CD4-positive, alpha-beta memory T cell (primary cell): ENCODE data around the gene PTPA. TPM values are rescaled to one million over a fixed set of nuclear protein-coding genes. Genes with fewer than 3 reads are reported as not detected.

ENCODE experiments used
- CTCF ChIA-PET: fragments of 350-600 bp; sonication (Branson Sonifier 250); formaldehyde crosslinking; loops from one replicate; lab custom pipeline; 2021; ENCODE audit warnings: inconsistent platforms; ENCODE audit not compliant: partially characterized antibody; lab: Charles Lee
- POLR2A ChIA-PET: fragments of 350-600 bp; sonication (Branson Sonifier 250); formaldehyde crosslinking; loops from one replicate; lab custom pipeline; 2021; ENCODE audit not compliant: partially characterized antibody; lab: Charles Lee
- DNase-seq, 5 donors: peaks; one replicate each; pipeline versions ENCODE4 v3.0.0 to v3.0.0-alpha.2; 2020 to 2022; ENCODE audit warnings: mixed read lengths in 1 of 5
- H3K27ac ChIP-seq: one replicate; pipeline ENCODE4 v1.7.0; 2013; ENCODE audit warnings: low read depth, low read length
- H3K27me3 ChIP-seq: 2 replicates; pipeline ENCODE4 v1.7.0; 2013; ENCODE audit warnings: mild to moderate bottlenecking, low read length, moderate library complexity; ENCODE audit not compliant: insufficient read depth
- H3K36me3 ChIP-seq: 2 replicates; pipeline ENCODE4 v1.7.0; 2013; ENCODE audit warnings: mild to moderate bottlenecking, low read length, moderate library complexity; ENCODE audit not compliant: insufficient read depth
- H3K4me1 ChIP-seq: 2 replicates; pipeline ENCODE4 v1.7.0; 2013; ENCODE audit warnings: mild to moderate bottlenecking, low read length, moderate library complexity; ENCODE audit not compliant: insufficient read depth
- H3K4me3 ChIP-seq, 2 donors: one replicate each; pipeline ENCODE4 v1.7.0; 2013; ENCODE audit warnings: low read length in 2 of 2, mild to moderate bottlenecking in 1 of 2
- H3K9me3 ChIP-seq, 2 donors: one replicate each; pipeline ENCODE4 v1.7.0; 2013; ENCODE audit warnings: low read length in 2 of 2, control low read depth in 1 of 2; ENCODE audit not compliant: control insufficient read depth in 1 of 2
- H3K27ac Mint-ChIP-seq, 7 donors: one replicate each; pipeline ENCODE4 v1.8.0; 2020 to 2021; ENCODE audit warnings: mixed read lengths in 7 of 7, mild to moderate bottlenecking in 6 of 7, inconsistent platforms in 3 of 7, moderate library complexity in 3 of 7
- H3K27me3 Mint-ChIP-seq, 2 donors: one replicate each; pipeline ENCODE4 v1.8.0; 2020 to 2021; ENCODE audit warnings: mixed read lengths in 2 of 2
- H3K36me3 Mint-ChIP-seq, 2 donors: one replicate each; pipeline ENCODE4 v1.8.0; 2020 to 2021; ENCODE audit warnings: mixed read lengths in 2 of 2, inconsistent platforms in 1 of 2, mild to moderate bottlenecking in 1 of 2
- H3K4me1 Mint-ChIP-seq, 4 donors: one replicate each; pipeline ENCODE4 v1.8.0; 2020 to 2021; ENCODE audit warnings: mixed read lengths in 4 of 4, mild to moderate bottlenecking in 1 of 4
- H3K4me3 Mint-ChIP-seq, 8 donors: one replicate each; pipeline ENCODE4 v1.8.0; 2020 to 2021; ENCODE audit warnings: mixed read lengths in 8 of 8, mild to moderate bottlenecking in 7 of 8, moderate library complexity in 6 of 8, inconsistent platforms in 3 of 8
- H3K9me3 Mint-ChIP-seq, 8 donors: one replicate each; pipeline ENCODE4 v1.8.0; 2020 to 2021; ENCODE audit warnings: mixed read lengths in 8 of 8, mild to moderate bottlenecking in 5 of 8, inconsistent platforms in 3 of 8, moderate library complexity in 1 of 8
- intact Hi-C: fragments of 100-400 bp; cut with micrococcal nuclease; formaldehyde crosslinking; loops from one replicate; pipeline ENCODE4 v1.15.1; 2023
- polyA plus RNA-seq, 2 donors: library from polyadenylated mRNA; unstranded; fragments of 300-500 nt; fragmentation: Illumina TruSeq; gene quantifications; one replicate each; pipeline ENCODE4 v1.2.3, GENCODE V29; 2021
- total RNA-seq, 2 experiments: library from RNA; stranded (reverse); gene quantifications; one replicate each; pipeline ENCODE4 v1.2.3, GENCODE V29; 2021

The PTPA gene
- total and polyA plus RNA-seq, 4 experiments from 2014 or later: 10.8 to 51.3 (median 31.5) TPM

- ChIA-PET CTCF (interaction anchor here (1.0 to 2.3 kb wide), 13 partner anchors 10 to 561 kb away, joined by 3 to 21 read pairs (median 6); partner anchors contain the start of gene NTMT1), POLR2A (interaction anchor here (0.8 to 6.1 kb wide), 34 partner anchors 9 to 464 kb away, joined by 3 to 85 read pairs (median 6); partner anchors contain the start of genes ASB6, CRAT, DOLPP1 and NTMT1)
- Histone ChIP-seq H3K4me1 (peaks cover 28% of the 10 kb centered on the region), H3K36me3 (no peaks in the 10 kb centered on the region), H3K27me3 (peaks cover 3% of the 10 kb centered on the region), H3K4me3 (peak overlapping the region in 1 of 2 donors; percentile 59), H3K9me3 (no peaks in the 10 kb centered on the region), H3K27ac (no peak overlapping the region)
- intact Hi-C loops: loop anchor here (5.0 to 10.0 kb wide), 2 partner anchors 160 to 207 kb away; no protein-coding TSS in a partner anchor
- no peak for DNase-seq
- Mint-ChIP-seq H3K4me3 (peak overlapping the region in 2 of 8 donors; percentile 90 to 93), H3K4me1 (peaks cover 6 to 16% (median 9%) of the 10 kb centered on the region in 4 donors), H3K27ac (peak overlapping the region in 1 of 7 donors; percentile 88), H3K36me3 (peaks cover 0 to 2% of the 10 kb centered on the region in 2 donors), H3K9me3 (peaks cover 0 to 4% (median 0%) of the 10 kb centered on the region in 8 donors), H3K27me3 (peaks cover 0 to 2% of the 10 kb centered on the region in 2 donors)
These were observed 66.2 kb downstream of the PTPA start for GRCh38 chr9:129177443-129177790.

DNA sequence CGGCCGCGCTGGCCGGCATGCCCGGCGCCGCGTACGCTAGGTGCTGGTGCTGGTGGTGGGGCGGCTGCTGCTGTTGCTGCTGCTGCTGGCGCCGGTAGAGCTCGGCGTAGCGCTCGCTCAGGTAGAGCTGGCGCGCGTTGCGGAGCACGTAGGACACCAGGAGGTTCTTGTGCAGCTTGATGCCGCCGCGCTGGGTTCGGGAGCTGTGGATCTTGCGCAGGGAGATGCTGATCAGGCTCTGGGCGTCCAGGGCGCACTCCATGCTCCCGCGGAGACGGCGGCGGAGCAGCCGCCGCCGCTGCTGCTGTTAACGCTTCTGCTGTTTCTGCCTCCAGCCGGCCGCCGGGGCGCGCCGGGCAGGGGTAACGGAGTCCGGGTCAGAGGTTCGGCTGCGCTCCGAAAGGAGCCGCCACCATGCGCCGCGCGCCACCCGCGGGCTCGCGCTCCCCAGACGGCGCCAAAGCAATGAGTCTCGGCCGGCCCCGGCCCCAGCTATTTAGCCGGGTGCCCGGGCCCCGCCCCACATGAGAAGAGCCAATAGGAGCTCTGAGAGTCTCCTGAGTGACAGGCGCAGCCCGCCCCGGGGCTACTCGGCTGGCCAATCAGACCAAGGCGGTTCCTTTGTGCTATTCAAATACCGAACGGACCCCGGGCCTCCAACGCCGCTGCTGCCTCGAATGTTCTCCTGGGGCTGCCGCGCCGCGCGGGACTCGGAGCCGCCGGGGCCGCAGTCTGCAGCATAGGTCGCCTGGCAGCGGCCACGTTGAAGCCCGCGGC, 66.8 kb downstream of the PTPA start, which contains the start of gene IER5L:
IER5L (minus strand) TSS at position 471 of the 777 bp plus-strand sequence; CDS start at position 262, 209 bp downstream.
- peaks cover 6 to 16% (median 9%) of the 10 kb centered on the region in 4 donors for H3K4me1 Mint-ChIP-seq
- peak within 1 kb of the TSS; percentile 14 for H3K27ac ChIP-seq
- H3K9me3 ChIP-seq: no peaks in the 10 kb centered on the region
- H3K9me3 Mint-ChIP-seq: peaks cover 0 to 4% (median 0%) of the 10 kb centered on the region in 8 donors
- peaks cover 0 to 2% of the 10 kb centered on the region in 2 donors for H3K27me3 Mint-ChIP-seq
- peaks cover under 1% of the 10 kb centered on the region for H3K27me3 ChIP-seq
- H3K36me3 Mint-ChIP-seq: peaks cover 0 to 2% of the 10 kb centered on the region in 2 donors
- no peaks in the 10 kb centered on the region for H3K36me3 ChIP-seq
- intact Hi-C loops: loop anchor here (1.0 to 10.0 kb wide), 6 partner anchors 24 to 432 kb away; no protein-coding TSS in a partner anchor
- peaks cover 28% of the 10 kb centered on the region for H3K4me1 ChIP-seq
- peak within 1 kb of the TSS; percentile 47 to 59 for H3K4me3 ChIP-seq
- peak; percentile 91 to 93 (median 92) for DNase-seq
- POLR2A ChIA-PET: interaction anchor here (0.6 to 6.1 kb wide), 46 partner anchors 9 to 1017 kb away, joined by 3 to 85 read pairs (median 4); partner anchors contain the start of genes ASB6, C9orf50, CRAT and DOLPP1
- H3K4me3 Mint-ChIP-seq: peak within 1 kb of the TSS; percentile 89 to 93 (median 90)
- CTCF ChIA-PET: interaction anchor here (1.0 to 2.3 kb wide), 15 partner anchors 9 to 560 kb away, joined by 3 to 21 read pairs (median 5); partner anchors contain the start of gene NTMT1
- H3K27ac Mint-ChIP-seq: peak within 1 kb of the TSS in 4 of 7 donors; percentile 81 to 93 (median 88)

- Histone ChIP-seq H3K4me1 (peaks cover 26% of the 10 kb centered on the region), H3K36me3 (no peaks in the 10 kb centered on the region), H3K27me3 (no peaks in the 10 kb centered on the region), H3K27ac (no peak overlapping the region), H3K4me3 (peak overlapping the region in 1 of 2 donors; percentile 59), H3K9me3 (no peaks in the 10 kb centered on the region)
- DNase-seq: no peak
- POLR2A ChIA-PET: interaction anchor here (0.6 to 6.1 kb wide), 41 partner anchors 10 to 1018 kb away, joined by 3 to 85 read pairs (median 4); partner anchors contain the start of genes C9orf50, CRAT, DOLPP1 and NTMT1
- H3K9me3 Mint-ChIP-seq: peaks cover 0 to 4% (median 0%) of the 10 kb centered on the region in 8 donors
- H3K4me3 Mint-ChIP-seq: peak overlapping the region in 6 of 8 donors; percentile 13 to 61 (median 41)
- no peaks in the 10 kb centered on the region for H3K27me3 Mint-ChIP-seq
- peaks cover 0 to 2% of the 10 kb centered on the region in 2 donors for H3K36me3 Mint-ChIP-seq
- no peak overlapping the region for H3K27ac Mint-ChIP-seq
- CTCF ChIA-PET: interaction anchor here (1.0 to 2.3 kb wide), 15 partner anchors 8 to 559 kb away, joined by 3 to 21 read pairs (median 5); partner anchors contain the start of gene NTMT1
- H3K4me1 Mint-ChIP-seq: peaks cover 5 to 16% (median 7%) of the 10 kb centered on the region in 4 donors
- intact Hi-C loops: loop anchor here (1.0 to 10.0 kb wide), 6 partner anchors 24 to 432 kb away; no protein-coding TSS in a partner anchor
These were observed 67.6 kb downstream of the PTPA start for GRCh38 chr9:129178568-129179382.

DNA sequence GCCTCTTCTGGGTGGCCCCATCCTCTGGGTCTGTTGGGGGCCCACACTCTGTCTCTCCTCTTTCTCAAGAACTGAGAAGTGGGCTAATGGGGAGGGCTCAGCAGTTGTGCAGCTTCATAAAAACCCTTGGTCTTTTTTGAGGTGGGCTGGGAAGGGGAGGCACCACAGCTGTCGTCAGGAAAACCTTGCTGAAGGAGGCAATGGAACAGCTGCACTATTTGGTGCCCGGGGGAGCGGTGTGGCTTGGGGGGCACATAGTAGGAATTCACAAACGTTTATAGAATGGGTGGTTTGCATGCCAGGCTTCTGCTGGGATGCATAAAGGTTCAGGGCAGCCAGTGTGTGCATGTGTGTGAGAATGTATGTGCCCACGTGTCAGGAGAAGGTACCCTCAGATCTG, 70.0 kb downstream of the PTPA start:
- H3K27ac ChIP-seq: no peak overlapping the region
- H3K9me3 ChIP-seq: no peaks in the 10 kb centered on the region
- H3K4me1 Mint-ChIP-seq: peaks cover 7 to 16% (median 12%) of the 10 kb centered on the region in 4 donors
- CTCF ChIA-PET: interaction anchor here (0.5 to 3.8 kb wide), 6 partner anchors 33 to 1579 kb away, joined by 3 to 11 read pairs (median 3); no protein-coding TSS in a partner anchor
- no peak overlapping the region for H3K4me3 ChIP-seq
- peaks cover 13% of the 10 kb centered on the region for H3K4me1 ChIP-seq
- peaks cover 0 to 4% (median 0%) of the 10 kb centered on the region in 8 donors for H3K9me3 Mint-ChIP-seq
- no peak for DNase-seq
- H3K27me3 Mint-ChIP-seq: no peaks in the 10 kb centered on the region
- no peaks in the 10 kb centered on the region for H3K27me3 ChIP-seq
- H3K4me3 Mint-ChIP-seq: no peak overlapping the region
- no peaks in the 10 kb centered on the region for H3K36me3 ChIP-seq
- peaks cover 0 to 2% of the 10 kb centered on the region in 2 donors for H3K36me3 Mint-ChIP-seq
- intact Hi-C loops: no loop called here
- POLR2A ChIA-PET: interaction anchor here (1.3 kb wide), 1 partner anchor 55 kb away, joined by 3 read pairs; no protein-coding TSS in a partner anchor
- no peak overlapping the region for H3K27ac Mint-ChIP-seq

DNA sequence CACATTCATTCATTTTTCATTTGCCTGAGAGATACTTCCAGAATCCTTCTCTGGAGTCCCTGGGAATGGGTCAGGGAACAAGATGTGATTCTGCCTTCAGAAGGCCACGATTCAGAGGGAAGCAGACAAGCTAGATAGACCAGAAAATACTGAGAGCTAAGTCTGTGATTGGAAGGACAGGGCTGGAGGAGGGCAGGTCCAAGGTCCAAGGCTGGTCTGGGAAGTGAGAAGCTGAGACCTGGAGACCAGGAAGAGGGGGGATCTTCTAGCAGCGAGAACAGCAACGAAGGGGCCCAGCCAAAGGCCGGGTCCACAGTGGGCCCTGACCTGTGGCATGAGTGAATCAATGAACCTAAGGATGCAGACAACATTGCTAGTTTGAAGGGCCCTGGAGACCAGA, 70.9 kb downstream of the PTPA start:
- no peaks in the 10 kb centered on the region for H3K9me3 ChIP-seq
- no peak overlapping the region for H3K4me3 ChIP-seq
- no peaks in the 10 kb centered on the region for H3K27me3 Mint-ChIP-seq
- H3K27ac ChIP-seq: no peak overlapping the region
- H3K36me3 ChIP-seq: no peaks in the 10 kb centered on the region
- peaks cover 13% of the 10 kb centered on the region for H3K4me1 ChIP-seq
- H3K4me1 Mint-ChIP-seq: peaks cover 7 to 16% (median 11%) of the 10 kb centered on the region in 4 donors
- peak overlapping the region in 1 of 8 donors; percentile 33 for H3K4me3 Mint-ChIP-seq
- no peak for DNase-seq
- ChIA-PET CTCF (interaction anchor here (3.6 to 3.8 kb wide), 2 partner anchors 9 to 441 kb away, joined by 11 to 19 read pairs; no protein-coding TSS in a partner anchor), POLR2A (no interaction called here)
- intact Hi-C loops: no loop called here
- H3K9me3 Mint-ChIP-seq: peaks cover 0 to 4% (median 0%) of the 10 kb centered on the region in 8 donors
- no peak overlapping the region for H3K27ac Mint-ChIP-seq
- peaks cover 0 to 2% of the 10 kb centered on the region in 2 donors for H3K36me3 Mint-ChIP-seq
- H3K27me3 ChIP-seq: no peaks in the 10 kb centered on the region
